Measurements from ENCODE around the gene CNOT3.

GRCh38 chr19:54190503-54191010, 53.0 kb downstream of the CNOT3 start:
- TF ChIP-seq CTCF (tag by site-specific recombination; IDR thresholded peaks at IDR 0.05), result no peak
- no peak for TF ChIP-seq MYNN (tag by site-specific recombination; IDR thresholded peaks at IDR 0.05; ENCODE audit: borderline replicate concordance)
- TF ChIP-seq ZNF558 (tag by site-specific recombination; IDR thresholded peaks at IDR 0.05), result no peak
- peak; percentile 82 for TF ChIP-seq ZNF335 (tag by site-specific recombination; conservative IDR thresholded peaks at IDR 0.05)
- peak; percentile 21; the same call in 1 of the 2 replicates for TF ChIP-seq GLIS1 (tag by site-specific recombination; IDR thresholded peaks at IDR 0.05)
- TF ChIP-seq SALL2 (tag by site-specific recombination; IDR thresholded peaks at IDR 0.05; ENCODE audit: borderline replicate concordance), result no peak
- TF ChIP-seq ZSCAN4 (tag by site-specific recombination; IDR thresholded peaks at IDR 0.05), result no peak
- TF ChIP-seq ZBTB7A (tag by site-specific recombination; IDR thresholded peaks at IDR 0.05; ENCODE audit: low read depth), result no peak
